Ammon's horn (tissue), 1 donor: ENCODE results near the gene KCP.
A peak's percentile ranks its signal among the peaks of the same experiment; 100 is the strongest.

Experiments used
- DNase-seq: peaks from one replicate; pipeline ENCODE4 v3.0.0-alpha.2; 2016; ENCODE audit warnings: low spot score

Gene KCP

DNA sequence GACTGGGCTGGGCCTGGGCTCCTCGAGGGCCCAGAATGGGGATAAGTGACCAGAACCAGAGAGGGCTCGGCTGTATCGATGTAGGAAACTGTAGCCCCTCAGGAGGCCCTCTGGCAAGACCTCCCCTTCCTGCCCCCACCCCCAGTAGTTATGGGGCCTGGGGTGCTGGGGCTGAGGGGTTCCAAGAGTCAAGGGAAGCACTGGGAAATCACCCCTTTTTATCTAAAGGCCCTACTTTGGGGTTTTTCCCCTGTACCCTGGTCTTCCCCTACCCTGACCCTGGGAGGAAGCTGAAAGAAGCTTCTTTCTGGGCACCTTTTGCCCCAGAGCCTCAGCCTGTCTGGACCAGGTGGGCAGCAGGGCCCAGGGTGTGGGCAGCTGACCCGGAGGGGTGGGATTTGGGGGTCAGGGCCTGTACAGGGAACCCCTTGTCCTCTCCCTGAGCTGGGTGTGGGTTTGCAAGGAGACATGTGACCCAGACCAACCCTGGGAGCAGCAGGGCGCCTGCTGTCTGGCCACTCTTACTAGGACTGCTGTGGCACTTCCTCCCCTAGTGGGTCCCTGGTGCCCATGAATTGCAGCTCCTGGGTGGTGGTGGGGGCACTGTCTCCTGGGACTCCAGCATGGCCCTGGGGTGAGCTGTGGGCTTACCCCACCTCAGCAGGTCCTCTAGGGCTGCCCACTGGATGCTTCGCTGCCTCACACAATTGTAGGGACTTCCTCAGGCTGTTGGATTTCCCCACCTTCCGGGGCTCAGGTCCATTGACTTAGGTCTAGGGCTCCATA, 28.8 kb upstream of the KCP start:
- peak; percentile 54 for DNase-seq

DNA sequence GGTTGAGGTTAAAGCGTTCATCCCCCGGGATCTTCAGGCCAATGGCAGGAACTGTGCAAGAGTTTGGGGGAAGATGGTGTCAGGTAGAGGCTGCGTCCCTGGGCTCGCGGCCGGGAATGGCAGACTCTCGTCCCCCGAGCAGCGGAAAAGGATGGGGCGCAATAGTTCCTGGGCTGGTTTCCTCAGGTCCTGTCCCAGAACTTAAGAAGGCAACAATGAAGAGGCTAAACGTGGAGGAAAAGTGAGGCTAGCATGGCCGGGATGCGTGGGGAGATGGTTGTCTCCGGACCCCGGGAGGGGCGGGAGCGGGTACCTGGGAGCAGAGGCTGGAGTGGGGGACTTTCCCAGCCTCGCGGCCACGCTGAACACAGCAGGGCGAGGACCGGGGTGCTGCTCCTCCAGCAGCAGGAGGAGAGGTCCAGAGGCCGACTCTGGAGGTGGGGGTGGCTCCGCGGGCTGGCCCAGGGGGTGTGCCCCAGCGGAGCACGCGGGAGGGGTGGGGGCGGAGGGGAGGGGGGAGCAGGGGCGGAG, 28.1 kb upstream of the KCP start:
- DNase-seq = no peak

DNA sequence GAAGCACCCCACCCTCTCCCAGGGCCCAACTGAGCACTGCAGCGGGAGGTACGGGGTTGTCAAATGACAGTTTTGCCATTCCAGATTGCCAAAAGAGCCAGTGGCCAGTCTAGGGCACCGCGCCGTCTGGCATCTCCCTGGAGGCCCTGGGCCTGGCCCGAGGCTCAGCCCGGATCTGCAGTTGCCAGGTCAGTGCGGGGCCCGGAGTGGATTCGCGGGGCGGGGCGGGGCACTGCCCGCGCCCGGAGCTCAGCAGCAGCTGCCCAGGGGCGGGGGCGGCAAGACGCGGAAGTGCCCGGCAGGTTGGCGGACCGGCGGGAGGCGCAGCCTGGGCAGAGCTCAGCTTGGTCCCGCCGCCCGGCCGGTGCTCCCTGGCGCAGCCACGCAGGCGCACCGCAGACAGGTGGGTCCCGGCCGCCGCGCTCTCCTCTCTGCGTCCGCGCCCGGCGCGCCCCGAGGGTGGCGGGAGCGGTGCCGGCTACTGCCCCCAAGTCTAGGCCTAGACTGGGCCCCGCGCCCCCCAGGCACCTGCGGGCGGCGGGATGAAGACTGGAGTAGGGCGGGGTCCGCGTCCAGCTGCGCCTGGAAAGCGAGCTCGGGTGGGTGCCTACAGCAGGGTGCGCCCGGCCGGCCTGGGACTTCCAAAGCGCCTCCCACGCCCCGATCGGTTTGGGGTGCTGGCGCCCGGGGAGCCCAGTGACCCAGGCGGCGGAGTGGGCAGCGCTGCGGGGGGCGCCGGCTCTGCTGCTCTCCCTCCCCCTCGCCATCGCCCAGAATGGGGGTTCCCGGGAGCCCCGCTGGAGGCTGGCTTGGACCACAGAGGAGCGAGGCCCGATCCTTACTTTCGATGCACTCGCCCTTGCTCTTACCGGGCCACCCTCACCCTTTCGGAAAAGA, 27.4 kb upstream of the KCP start, which contains the start of gene IRF5:
Gene IRF5 (plus strand): TSS at position 281 of the 897 bp plus-strand sequence. CDS start 4,155 bp downstream, outside the sequence.
- DNase-seq = peak; percentile 34

DNA sequence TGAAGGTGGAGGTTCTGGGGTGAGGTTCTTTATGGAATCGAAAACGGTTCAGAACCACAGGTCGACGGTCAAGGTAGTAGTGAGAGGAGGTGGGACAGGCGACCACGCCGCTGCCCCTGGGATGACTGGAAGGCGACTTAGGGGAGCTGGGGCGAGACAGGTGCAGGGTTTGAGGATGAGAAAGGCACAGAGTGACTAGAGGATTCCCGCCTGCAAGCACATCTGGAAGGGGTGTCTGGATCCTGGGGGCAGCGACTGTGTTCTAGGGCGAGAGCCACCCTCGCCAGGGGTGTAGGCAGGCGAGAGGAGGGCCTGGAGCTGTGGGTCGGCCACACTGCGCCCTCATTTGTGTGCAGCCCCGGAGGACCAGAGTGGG, 26.8 kb upstream of the KCP start:
- DNase-seq = no peak

DNA sequence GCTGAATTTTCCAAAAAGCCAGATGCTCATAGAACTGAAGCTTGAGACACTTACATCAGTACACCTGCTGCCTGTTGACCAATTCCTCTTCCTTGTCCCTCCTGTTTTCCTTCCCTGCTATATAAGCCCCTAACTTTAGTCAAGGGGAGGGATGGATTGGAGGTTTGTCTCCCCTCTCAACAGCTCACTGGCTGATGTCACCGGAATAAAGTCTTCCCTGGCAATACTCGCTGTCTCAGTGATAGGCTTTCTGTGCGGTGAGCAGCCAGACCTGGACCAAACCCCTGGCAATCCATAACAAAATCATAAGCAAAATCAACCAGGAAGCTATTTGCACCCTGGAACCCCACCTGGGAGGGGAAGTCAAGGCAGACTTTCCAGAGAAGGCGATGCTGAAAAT, 26.3 kb upstream of the KCP start:
- no peak for DNase-seq

DNA sequence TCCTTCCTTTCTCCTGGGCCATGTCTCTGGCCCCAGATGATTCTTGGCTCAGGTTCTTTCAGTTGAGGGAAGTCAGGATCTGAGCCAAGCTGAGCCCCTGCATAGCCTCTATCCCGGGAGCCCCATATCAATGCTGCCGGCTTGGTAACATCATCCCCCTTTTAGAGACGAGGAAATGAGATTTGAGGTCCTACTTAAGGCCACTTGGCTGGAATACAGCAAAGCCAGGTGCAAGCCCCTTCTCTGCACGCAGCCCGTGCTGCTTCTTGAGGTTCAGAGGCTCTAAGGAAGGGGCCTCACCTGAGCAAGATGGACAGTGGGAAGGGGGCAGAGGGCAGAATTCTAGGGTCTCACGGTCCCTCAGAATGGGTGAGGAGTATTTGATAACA, 24.8 kb upstream of the KCP start:
- no peak for DNase-seq

DNA sequence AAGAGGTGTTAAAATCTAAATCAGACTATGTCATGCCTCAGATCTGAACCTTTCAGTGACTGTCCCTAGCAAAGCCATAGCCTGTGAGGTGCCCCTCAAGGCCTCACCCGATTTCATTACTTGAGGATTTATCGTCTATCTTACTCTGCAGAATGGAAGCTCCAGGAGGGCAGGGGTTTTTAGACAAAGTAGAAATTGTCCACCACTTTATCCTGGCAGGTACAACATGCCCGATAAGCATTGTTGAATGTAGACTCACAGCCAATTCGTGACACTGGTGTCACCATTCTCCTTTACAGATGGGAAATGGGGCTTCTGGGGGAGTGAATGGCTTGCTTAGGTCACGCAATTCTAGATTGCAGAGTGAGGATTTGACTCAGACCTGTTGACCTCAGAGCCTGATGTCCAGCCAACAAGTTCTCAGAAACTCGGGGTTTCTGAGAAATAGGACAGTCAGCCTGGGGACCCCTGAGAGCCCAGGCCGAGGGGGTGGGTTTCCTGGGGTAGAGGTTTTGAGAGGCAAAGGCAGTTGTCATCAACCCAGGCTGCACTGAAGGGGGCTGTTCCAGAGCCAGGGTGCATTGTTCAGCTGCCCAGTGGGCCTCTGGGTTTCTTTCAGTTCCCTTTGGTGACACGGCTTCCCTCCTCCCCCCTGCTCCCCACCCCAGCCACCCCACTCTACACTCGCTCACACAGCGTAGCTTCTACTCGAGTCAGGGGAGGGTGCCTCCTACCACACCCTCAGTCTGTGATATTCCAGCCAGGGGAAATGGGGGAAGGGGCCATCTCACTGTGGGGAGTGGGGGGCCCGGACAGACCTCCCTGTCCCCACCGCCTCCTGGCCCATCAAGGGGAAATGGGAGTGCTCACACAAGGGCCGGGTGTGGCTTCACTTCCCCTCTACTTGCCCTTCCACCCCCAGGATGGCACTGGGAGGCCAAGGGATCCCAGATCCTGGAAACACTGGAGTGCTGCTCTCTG, 24.1 kb upstream of the KCP start:
- peak; percentile 31 for DNase-seq

DNA sequence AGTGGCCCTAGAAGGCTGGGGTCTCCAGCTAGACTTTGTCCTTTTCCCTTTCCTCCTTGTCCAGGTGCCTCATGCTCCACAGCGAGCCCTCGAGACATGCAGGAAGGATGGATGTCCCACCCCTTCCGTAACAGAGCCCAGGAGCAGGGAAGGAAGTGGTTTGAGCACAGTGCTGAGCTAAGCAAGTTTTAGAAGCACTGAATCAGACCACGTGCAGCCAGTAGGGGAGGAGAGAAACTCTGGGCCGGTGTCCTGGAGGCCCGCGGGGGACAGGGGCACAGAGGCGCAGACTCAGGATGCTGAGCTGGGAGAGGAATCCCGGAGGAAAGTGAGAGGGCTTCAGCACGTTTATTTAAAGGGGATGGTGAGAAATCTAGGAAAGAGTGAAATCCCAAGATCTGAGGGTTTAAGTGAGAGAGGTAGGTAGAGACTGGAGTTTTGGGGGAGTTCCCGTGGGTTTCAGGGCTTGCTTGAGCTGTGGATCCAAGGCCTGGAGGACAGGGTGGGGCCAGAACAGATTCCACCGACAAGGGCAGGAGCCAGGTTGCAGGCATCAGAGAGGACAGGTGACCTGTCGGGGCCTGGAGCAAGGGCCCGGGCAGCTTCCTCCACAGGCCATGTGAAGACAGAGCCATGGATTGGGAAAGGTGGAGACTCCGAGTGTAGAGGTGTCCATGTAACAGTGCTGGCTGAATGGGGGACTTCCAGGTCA, 22.8 kb upstream of the KCP start:
- DNase-seq = peak; percentile 74

DNA sequence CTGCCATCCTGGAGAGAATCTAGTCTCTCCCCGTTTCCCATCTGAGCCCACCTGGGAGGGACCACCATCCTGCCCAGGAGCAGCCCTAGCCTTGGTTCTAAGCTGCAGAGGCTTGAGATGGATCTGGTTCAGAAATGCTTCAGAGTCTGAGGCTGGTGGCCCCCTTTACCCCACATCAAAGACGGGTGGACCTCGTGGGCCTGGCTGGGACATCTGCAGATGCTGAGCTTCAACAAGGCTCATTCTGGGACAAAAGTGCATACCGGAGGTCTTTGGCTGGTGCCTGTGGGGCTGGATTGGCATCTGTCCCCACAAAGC, 22.3 kb upstream of the KCP start:
- no peak for DNase-seq

DNA sequence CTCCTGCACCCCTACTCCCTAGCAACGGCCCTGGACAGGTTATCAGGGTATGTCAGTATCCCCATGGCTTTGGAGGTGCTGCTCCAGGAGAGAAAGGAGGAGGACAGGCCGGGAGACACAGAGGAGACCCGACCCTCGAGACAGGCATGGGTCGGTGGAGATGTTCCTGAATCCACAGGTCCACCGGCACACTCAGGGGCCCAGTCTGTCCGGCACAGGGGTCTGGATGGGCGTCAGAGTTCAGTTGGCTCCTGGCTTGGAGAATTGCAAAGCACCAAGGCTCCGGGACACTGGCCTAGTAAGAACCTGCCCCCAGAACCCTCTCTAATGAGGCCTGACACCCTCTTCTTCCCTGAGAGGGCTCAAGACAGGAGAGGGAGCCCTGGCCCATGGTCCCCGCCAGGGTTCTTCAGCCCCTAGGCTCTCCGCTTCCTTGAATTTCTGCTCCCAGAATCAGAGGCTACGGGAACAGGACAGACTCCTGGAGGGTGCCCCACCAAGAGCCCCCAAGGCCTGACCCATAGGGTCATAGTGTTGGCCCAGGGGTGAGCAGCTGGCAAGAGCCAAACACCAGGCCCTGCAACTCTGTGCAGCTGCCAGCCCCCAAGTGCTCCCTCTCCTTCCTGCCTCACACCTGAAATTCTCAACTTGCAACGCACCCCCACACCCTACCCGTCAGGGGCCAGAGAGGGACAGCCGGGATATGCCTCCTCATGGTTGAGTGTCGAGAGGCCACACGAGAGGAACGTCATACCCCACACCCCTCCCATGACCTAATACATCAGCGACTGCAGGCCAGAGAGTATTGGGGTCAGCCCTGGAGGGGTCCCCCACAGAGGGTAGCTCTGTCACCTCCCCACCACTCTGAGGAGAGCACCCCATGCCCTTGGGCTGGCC, 21.7 kb upstream of the KCP start:
- DNase-seq = no peak

DNA sequence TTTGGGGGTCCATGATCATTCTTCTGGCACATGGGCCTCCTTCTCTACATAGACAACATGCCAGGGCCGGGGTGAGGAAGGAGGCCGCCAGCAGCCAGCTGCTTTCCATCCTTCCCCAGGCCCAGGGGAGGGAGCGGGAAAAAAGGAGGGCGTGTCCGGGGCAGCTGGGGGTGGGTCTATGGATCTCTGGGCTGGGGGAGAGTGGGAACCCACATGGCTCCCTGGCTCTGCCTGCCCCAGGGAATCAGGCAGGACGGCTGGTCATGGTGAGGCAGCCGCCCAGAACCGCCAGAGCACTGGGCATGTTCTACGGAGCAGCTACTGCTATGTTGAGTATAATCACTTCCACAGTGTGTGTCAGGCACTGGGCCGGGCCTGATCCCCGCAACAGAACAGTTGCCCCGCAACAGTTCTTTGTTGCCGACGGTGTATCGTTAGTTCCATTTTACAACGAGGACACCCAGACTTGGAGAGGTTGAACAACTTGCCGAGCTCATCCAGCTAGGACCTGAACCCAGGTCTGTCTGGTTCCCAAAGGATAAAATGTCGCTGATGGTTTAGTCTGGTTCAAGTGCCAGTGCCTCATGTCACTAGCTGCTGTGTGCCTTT, 20.8 kb upstream of the KCP start:
- DNase-seq = no peak

DNA sequence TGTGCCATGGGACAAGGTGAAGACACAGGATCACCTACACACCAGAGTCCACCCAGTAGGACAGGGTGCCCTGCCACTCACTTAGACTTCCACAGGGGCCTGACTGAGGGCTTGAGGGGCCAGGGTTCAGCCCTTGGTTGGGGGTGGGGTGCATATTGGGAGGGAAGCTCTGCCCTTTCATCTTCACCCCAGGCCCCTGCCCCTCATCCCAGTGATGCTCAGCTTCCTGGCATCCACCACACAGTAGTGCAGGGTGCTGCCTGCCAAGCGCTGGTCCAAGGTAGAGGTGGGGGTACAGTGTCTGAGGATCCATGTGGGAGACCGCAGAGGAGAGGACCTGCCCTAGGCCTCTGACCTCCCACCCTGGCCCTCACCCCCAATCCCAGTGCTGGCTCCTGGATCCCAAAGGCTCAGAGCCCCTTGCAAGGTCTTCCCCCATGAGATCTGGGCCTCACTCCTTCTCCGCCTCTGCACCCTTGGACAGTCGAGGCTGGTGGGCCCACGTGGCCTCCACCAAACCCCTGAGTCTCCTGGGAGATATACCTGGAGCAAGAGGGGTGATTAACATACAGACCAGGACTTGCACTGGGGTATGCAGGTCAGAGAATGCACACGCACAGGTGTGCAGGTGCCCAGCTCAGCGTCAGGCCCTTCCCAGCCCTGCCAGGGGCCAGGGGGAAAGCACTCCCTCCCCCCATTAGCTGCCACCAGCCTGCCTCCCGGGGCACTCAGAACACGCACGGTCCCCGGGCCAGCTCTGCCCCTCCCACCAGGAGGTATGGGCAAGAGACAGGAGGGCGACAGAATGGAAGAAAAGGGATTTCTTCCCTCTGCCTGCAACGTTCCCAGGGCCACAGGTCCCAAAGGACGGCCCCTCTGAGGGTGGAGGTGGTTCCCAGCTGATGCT, 18.6 kb upstream of the KCP start:
- DNase-seq = no peak

DNA sequence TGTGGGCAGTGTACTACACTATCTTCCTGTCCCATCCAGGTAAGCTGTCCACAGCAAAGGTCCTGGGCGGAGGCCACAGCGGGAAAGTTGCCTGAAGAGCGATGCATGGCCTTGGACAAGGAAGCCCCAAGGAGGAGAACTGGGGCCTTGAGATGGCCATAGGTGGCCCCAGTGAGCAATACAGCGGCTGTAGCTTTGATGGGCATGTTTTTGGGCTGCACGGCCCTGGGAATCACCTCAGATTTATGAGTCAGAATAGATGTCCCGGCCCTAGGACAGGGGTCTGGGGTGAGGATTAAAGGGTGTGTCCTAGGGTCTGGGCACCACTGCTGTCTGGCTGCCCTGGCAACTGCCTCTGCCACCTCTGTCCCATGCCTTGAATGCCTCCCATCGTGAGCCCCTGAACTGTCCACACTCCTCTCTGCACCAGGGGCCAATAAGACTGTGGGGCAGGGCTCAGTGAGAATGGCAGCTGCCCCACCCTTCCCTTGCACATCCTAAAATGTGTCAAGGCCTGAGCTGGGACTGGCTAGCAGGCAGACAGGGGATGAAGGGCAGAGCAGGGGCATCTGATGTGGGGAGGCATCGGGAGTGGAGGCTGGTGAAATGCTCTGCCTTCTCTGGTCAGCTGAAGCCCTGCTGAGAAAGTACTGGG, 17.8 kb upstream of the KCP start:
- no peak for DNase-seq

DNA sequence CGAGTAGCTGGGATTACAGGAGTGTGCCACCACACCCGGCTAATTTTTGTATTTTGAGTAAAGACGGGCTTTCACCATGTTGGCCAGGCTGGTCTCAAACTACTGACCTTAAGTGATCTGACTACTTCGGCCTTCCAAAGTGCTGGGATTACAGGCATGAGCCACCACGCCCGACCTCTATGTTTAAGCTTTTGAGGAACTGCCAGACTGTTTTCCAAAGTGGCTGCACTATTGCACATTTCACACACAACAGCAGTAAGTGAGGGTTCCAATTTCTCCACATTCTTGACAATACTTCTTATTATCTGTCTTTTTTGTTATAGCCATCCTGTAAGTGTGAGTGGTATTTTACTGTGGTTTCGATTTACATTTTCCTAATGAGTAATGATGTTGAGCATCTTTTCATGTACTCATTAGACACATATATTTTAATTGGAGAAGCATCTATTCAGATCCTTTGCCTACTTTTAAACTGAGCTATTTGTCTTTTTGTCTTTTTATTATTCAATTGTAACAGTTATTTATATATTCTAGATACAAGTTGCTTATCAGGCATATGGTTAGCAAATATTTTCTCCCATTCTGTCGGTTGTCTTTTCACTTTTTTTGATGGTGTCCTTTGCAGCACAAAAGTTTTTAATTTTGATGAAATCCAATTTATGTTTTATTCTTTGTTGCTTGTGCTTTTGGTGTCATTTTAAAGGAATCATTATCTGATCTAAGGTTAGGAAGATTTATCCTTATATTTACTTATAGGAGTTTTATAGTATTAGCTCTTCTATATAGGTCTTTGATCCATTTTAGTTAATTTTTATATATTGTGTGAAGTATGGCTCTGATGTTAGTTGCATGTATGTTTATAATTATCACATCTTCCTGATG, 14.4 kb upstream of the KCP start:
- no peak for DNase-seq

DNA sequence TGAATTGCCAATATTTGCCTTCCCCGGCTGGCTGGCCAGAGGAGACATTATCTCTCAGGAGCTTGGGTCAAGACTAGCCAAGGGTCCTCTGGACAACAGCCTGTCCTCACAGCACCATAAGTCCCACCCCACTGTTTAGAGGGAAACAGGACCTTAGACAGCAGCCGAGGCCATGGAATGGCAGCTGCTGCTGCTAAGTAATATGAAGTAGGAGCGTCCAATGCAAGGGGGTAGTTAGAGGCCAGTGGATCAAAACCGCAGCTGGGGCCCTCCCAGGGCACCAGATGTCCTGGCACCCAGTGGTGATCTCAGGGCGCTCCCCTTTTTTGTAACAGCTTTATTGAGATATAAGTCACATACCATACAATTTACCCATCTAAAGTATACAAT, 12.9 kb upstream of the KCP start:
- no peak for DNase-seq

DNA sequence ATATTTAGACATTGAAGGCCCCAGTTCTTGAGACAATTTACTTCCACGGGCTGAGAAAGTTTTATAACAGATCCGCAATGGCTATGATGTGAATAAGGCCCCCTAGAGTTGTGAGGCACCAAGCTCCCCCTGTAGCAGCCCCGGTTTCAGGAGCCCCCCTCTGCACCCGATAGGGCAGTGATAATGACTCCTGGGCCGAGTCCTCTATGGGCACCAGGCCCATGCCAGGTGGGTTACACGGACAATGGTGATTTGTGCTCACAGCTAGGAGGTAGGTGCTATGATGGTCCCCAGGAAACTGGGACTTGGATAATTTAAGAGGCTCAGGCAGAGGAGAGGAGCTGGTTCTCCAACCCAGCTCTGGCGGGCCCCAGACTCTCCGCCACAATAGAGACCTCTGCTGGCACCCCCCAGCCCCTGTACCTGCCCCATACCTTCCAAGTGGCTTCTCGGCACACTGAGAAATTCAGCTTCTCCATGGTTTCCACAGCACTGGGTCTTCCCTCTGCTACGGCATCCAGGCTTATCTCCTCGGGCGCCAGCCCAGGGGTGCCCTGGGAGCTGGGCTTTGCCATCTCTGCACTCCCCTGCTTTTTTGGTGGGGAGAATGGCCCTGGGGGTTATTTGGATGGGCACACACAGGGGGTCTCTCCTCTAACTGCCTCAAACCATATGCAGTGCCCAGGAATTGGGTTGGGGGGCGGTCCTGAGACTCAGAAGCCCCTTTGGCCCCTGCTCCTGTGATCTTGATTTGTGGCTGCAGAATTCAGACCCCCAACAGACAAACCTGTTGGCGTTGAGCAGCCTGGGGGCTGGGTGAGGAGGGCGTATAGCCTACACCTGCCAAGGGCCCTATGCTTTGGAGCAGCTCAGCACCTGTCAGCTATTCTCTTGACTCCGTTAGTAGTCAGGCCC, 12.2 kb upstream of the KCP start:
- DNase-seq = no peak
